C1 segment of cervical spinal cord (tissue), 14 donors: ENCODE results near the gene LDLRAD4.

ENCODE experiments used
- DNase-seq, 14 donors: peaks; one replicate each; lab custom pipeline; 2025; lab: John Stamatoyannopoulos, UW

LDLRAD4 gene

DNA sequence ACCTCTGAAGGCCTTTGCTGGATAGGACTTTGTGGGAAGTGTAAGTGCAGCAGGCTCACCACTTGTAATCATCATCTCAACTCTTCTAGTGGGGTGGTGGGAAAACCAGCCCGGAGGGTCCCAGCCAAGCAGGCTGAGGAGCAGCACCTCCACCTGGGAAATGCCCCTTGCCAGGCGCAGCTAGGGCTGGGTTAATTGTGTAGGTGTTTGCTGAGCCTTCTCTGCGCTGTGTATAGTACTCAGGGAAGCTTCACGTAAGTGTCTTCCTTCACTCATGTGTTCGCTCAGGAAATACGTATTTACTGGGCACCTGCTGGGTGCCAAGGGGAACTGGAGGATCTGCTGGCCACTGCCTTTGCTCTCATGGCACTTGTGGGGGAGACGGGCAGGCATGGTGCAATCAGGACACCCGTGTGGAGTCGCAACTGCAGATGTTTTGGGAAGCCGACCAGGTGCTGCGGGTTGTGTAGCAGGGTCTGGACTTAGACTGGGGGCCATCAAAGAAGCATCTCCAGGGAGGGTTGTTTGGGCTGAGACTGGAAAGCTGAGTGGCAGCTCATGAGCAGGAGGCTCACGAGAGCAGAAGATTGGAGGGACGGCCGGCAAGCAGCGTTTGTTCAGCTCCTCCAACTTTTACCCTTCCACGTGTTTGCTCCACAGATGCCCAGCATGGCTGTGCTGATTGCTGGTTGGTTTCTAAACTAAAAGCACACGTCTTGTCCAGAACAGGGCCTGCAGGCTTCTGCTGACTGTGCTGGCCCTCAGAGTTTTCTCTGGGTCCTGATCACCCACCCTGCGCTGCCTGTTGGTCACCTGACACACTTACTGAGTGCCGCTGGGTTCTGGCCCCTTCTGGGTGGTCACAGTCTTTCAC, 164.6 kb downstream of the LDLRAD4 start:
- no peak for DNase-seq

GRCh38 chr18:13386891-13387801, 168.6 kb downstream of the LDLRAD4 start:
- no peak for DNase-seq

GRCh38 chr18:13387855-13388548, 169.4 kb downstream of the LDLRAD4 start:
- DNase-seq, result no peak

DNA sequence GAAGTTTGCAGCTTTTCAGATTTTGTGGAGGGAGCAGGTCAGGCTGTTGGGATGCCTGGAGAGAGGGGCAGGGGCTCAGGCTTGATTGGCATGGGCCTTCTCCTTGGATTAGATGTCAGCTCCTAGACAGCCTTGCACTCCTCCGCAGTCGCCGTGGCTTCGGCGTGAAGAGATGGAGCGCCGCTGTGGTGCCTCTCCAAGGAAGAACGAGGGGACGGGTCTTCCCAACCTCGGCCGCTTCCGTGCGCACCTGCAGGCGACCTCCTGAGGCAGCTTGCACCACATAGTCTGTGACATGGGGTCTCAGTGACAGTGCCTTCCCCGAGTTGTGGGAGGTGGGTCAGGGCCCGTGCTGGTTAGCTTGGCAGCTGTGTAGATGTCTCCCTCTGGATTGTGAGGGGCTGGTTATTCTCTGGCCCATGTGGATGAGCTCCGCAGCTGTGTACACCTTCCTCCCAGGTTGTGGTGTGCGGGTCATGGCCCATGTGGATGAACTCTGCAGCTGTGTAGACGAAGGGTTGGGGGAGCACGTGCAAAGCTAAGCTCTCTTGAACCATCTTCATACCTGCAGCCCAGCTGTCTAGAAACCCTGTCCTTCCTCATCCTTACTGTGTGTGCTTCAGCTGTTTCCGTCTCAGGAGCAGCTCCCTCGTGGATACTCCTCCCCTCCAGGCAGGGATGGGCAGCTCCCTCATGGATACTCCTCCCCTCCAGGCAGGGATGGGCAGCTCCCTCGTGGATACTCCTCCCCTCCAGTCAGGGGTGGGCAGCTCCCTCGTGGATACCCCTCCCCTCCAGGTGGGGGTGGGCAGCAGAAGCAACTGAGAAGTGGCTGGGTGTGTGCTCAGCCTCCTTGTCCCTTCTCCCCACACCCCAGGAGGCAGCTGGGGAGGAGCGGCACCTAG, 170.3 kb downstream of the LDLRAD4 start:
- no peak for DNase-seq

DNA sequence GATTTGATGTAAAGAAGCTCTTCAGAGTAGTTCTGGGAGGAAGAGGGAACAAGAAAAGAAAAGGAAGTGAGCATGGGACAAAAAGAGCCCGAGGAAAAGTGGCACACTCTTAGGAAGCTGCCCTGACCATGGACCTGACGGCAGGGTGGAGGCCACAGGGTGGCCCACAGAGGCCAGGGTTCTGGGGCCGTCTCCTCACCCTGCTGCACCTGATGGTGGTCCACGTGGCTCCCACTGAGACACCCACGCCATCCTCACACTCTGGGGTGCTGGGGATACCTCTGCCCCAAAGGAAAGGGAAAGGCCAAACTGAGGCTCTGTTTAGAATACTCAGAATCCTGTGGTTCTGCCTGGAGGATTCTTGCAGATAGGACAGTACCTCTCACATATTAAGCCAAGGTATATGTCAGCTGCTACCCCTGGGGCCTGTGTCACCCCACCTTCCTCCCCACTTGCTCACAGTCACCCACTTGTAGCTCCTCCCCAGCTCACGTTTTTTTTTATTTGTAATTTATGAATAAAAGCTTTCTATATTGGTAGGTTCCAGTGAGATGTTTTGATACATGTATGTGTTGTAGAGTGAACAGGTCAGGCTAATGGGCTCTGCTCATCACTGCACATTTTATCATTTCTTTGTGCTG, 171.1 kb downstream of the LDLRAD4 start:
- DNase-seq, result no peak

GRCh38 chr18:13390196-13390595, 171.6 kb downstream of the LDLRAD4 start:
- DNase-seq, result no peak

DNA sequence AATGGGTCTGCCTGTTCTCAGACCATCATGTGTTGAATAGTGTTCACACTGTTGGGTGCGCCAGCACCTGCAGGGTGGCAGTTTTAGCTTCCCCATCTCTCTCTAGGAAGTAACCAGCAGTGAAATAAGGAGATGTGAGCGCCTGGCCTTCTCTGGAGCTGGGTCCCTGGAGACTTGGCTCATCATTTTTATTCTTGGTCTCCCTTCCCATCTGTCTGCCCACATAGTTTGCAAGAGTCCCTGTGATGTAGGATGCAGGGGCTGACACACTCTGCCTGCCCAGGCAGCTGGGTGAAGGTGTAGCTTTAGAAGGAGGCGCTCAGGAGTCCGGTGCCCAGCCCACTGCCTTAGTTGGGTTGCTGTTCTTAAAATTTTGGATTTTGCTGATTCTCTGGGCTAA, 172.2 kb downstream of the LDLRAD4 start:
- no peak for DNase-seq

GRCh38 chr18:13392029-13392750, 173.6 kb downstream of the LDLRAD4 start:
- DNase-seq, result no peak

DNA sequence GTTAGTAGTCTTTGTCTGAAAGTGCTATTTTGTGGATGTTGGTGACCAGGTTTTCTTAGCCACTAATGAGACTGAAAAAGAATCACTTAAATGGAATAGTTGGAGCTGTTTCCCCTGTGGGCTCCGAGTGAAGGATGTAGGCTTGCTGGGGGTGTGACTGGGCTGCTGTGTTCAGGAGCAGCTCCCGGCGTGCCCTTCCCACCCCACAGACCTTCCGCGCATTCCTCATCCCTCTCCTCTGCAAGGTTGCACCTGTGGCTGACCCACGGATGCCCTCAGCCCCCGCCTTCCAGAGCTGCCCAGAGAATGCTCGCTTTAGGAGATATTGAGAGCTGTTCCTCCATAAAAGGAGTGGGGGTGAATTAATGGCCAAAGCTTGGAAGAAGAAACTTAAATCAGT, 174.3 kb downstream of the LDLRAD4 start:
- DNase-seq, result no peak

- DNase-seq, result no peak
Measured at GRCh38 chr18:13393338-13393737, 174.8 kb downstream of the LDLRAD4 start.

DNA sequence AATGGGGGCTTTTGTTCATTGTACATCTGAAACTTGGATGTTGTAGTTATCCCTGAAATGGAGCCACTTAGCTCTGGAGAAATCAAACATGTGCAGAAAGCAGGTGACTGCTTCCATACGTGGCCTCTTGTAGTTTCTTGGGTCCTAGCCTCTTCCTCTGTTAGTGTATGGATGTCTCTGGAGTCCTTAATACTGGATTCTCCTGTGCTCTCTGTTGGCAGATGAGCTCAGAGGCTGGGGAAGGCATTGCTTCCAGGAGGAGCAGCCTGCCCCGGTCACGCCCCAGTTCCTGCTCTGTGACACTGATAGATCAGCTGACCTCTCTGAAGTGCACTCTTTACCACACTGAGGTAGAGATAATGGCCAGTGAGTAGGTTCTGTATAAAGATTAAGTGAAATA, 176.2 kb downstream of the LDLRAD4 start:
- DNase-seq, result no peak

GRCh38 chr18:13395577-13395976, 177.0 kb downstream of the LDLRAD4 start:
- no peak for DNase-seq

DNA sequence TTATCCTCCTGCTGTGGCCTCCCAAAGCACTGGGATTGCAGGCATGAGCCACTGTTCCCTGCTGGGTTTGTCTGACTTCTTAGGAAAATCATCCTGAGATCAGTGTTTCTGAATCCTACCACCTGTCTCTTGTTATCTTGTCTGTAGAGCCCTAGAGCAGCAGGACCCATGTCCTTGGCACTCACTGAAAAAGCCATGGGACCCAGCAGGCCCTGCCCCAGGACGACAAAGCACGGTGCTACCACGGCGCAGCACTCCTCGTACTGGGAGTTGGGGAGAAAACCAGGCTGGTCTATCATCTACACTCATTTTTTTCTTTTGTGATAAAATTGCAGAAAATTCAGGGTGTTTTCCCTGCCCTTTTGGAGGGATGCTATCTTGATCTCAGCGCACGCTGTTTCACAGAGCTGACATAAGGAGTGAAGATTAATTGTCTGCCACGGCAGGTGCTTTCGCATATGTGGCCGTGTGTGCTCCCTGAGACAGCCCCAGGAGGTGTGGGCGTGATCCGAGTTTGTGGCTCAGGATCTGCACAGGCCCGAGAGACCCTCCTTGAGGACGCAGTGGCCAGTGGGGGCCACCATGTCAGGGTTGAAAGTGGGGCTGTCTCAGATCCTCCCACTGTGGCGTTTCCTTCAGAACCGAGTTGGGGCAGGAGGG, 179.1 kb downstream of the LDLRAD4 start:
- peak in 1 of 14 donors; percentile 82 for DNase-seq

- no peak for DNase-seq
Measured at GRCh38 chr18:13398631-13399030, 180.1 kb downstream of the LDLRAD4 start.

- DNase-seq, result no peak
Measured at GRCh38 chr18:13399511-13399910, 181.0 kb downstream of the LDLRAD4 start.

DNA sequence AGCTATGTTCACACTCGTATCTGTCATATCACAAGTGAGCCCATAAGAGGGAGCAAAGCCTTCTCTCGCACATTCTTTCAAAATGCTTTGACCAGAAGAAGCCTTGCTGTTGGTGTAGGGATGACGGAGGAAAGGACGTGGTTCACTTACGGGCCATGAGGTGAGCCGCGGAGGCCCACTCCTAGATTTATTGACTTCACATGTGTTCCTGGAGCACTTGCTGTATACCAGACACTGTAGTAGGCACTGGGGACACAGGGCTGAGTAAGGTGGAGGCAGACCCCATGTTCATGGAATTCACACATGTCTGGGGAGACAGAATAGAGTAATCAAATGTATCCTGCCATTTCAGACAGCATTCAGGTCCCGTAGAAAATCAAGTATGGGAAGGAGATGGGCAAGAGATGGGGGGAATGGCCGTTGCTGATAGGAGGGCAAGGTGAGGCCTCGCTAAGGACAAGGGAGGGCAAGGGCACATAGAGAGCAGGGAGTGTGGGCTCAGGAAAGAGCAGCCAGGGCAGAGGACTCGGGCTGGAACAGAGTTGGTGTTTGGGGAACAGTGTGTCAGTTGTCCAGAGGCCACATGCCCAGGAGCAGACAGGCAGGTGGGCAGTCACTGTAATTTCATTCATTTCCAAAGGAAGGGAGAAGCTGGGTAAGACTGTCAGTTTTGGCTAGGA, 182.2 kb downstream of the LDLRAD4 start:
- no peak for DNase-seq

DNA sequence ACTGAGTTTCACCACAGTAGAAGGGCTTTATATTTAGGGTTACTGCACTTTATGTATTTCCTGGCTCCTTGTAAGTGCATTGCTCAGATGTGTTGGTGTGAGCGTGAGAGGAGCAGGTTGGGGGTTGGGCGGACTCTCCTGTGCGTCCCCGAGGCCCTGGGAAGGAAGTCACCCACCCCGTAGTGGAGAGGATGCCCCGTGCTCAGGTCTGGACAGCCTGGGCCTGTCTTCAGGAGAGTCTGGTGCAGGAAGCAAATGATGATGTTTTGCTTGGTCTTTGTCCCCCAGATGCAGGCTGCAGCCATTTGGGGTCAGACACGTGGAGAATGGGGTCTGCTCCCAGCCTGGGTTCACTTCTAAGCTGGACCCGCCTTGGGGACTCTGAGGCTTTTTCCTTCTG, 182.8 kb downstream of the LDLRAD4 start:
- DNase-seq, result no peak

- DNase-seq, result no peak
Measured at GRCh38 chr18:13401826-13402225, 183.3 kb downstream of the LDLRAD4 start.
